Adrenal gland (tissue), 5 donors: ENCODE measurements around the gene FAM184B.

ENCODE experiments used
- POLR2A ChIP-seq, 2 donors: fragments of 450-650 bp; IDR thresholded peaks; one replicate each; pipeline ENCODE4 v1.6.1; 2017; ENCODE audit warnings: antibody characterized with exemption in 2 of 2, mild to moderate bottlenecking in 2 of 2, moderate library complexity in 1 of 2
- TF ChIP-seq, protein P1 (sequence below), 6 experiments: fragments of 450-650 bp in 4 of 6; fragments of 200-600 bp in 2 of 6; sonication (generic) in 1 of 6; IDR thresholded peaks; 1 replicate in 5 of 6; 2 replicates in 1 of 6; pipeline versions ENCODE4 v1.5.1 to v1.8.0; 2016 to 2021; ENCODE audit warnings: antibody characterized with exemption in 6 of 6, mild to moderate bottlenecking in 2 of 6, moderate library complexity in 1 of 6
- donor health status: DM: no; HTN: no; CAD: no.

DNA sequence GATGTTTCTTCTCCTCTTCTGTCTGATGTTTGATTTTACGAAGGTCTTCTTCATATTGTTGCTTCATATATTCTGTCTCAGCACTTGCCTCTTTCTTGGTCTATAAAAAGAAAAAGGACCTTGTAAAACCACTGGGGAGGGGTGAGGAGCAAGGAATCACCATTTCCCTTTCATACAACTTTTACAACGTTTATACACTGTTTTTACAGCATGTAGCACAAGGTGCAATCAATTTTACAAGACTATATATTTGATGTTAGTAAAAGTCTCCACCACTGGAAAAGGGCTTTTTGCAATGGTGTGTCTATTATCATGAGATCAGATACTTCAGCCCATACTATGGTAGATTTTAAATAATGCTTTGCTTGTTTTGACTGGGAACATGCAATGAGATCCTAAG, 76.3 kb downstream of the FAM184B start:
- TF ChIP-seq, protein P1, sequence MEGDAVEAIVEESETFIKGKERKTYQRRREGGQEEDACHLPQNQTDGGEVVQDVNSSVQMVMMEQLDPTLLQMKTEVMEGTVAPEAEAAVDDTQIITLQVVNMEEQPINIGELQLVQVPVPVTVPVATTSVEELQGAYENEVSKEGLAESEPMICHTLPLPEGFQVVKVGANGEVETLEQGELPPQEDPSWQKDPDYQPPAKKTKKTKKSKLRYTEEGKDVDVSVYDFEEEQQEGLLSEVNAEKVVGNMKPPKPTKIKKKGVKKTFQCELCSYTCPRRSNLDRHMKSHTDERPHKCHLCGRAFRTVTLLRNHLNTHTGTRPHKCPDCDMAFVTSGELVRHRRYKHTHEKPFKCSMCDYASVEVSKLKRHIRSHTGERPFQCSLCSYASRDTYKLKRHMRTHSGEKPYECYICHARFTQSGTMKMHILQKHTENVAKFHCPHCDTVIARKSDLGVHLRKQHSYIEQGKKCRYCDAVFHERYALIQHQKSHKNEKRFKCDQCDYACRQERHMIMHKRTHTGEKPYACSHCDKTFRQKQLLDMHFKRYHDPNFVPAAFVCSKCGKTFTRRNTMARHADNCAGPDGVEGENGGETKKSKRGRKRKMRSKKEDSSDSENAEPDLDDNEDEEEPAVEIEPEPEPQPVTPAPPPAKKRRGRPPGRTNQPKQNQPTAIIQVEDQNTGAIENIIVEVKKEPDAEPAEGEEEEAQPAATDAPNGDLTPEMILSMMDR (IDR thresholded peaks at IDR 0.05): no peak
- no peak for TF ChIP-seq POLR2A (IDR thresholded peaks at IDR 0.05)
